BLaER1 (cell line): ENCODE measurements around the gene RAB19.

Experiments
- H3K27ac ChIP-seq: shearing (Covaris generic); formaldehyde crosslinking; 2 replicates; pipeline ENCODE4 v1.8.1; 2022
- H3K27me3 ChIP-seq: shearing (Covaris generic); formaldehyde crosslinking; 2 replicates; pipeline ENCODE4 v1.8.1; 2022
- H3K36me3 ChIP-seq: shearing (Covaris generic); formaldehyde crosslinking; 2 replicates; pipeline ENCODE4 v1.8.1; 2022
- H3K4me1 ChIP-seq: shearing (Covaris generic); formaldehyde crosslinking; 2 replicates; pipeline ENCODE4 v1.8.1; 2022
- H3K4me2 ChIP-seq: shearing (Covaris generic); formaldehyde crosslinking; 2 replicates; pipeline ENCODE4 v1.8.1; 2022
- H3K4me3 ChIP-seq: shearing (Covaris generic); formaldehyde crosslinking; 2 replicates; pipeline ENCODE4 v1.8.1; 2022
- H3K9ac ChIP-seq: shearing (Covaris generic); formaldehyde crosslinking; 2 replicates; pipeline ENCODE4 v1.8.1; 2022
- H3K9me3 ChIP-seq: shearing (Covaris generic); formaldehyde crosslinking; 2 replicates; pipeline ENCODE4 v1.8.1; 2022
- H4K20me1 ChIP-seq: shearing (Covaris generic); formaldehyde crosslinking; 2 replicates; pipeline ENCODE4 v1.8.1; 2022
- Cebpa-rat ChIP-seq: shearing (Covaris generic); IDR thresholded peaks from 2 replicates; pipeline ENCODE4 v1.8.1; 2022

Gene RAB19, protein sequence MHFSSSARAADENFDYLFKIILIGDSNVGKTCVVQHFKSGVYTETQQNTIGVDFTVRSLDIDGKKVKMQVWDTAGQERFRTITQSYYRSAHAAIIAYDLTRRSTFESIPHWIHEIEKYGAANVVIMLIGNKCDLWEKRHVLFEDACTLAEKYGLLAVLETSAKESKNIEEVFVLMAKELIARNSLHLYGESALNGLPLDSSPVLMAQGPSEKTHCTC

DNA sequence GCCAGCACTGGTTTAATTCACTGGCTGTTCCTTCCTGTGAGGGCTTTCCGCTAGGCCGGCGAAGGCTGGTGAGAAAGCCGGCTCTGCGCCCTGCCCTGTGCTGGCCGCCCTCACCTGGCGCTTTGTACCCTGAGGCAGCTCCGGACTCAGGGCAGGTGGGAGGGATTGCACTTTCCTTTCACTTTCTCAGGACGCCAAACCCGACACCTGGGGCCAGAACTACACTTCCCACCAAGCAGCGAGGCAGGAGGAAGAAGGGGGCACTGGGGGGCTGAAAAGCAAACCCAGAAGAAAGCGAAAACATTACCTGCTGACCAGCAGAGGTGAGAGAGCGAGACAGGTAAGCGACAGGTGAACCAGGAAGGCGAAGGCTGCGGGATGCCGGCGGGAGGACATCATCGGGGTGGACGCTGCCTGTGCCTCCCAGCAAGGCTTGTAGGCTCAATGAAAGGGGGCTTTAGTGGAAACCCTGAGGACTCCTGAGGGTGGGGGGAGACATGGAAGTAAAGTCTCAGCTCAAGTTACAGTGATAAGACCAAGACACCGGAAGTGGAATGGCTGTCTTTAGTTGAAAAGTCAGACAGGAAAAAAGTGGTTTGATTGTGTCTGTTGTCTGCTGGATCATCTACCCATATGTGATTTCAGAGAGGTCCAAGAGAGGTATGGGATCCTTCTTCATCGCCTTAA lies at the start of gene RAB19:
Gene RAB19, plus strand, starts transcription at position 181 of the 687 bp plus-strand sequence. CDS start 3,589 bp downstream, outside the sequence.
- no peaks in the 10 kb centered on the region for H3K36me3 ChIP-seq
- no peaks in the 10 kb centered on the region for H3K27me3 ChIP-seq
- TF ChIP-seq Cebpa-rat, result no peak
- peak within 1 kb of the TSS; percentile 22; the same call in 1 of the 2 replicates for H3K9ac ChIP-seq
- peaks cover 12% of the 10 kb centered on the region for H3K4me1 ChIP-seq
- H3K9me3 ChIP-seq, result no peaks in the 10 kb centered on the region
- no peak within 1 kb of the TSS for H3K27ac ChIP-seq
- 0 out of 2 replicates have a peak within 1 kb of the TSS, but pooled peaks have one; percentile 26 for H3K4me3 ChIP-seq
- H4K20me1 ChIP-seq, result no peaks in the 10 kb centered on the region
- peak within 1 kb of the TSS; percentile 73 for H3K4me2 ChIP-seq

DNA sequence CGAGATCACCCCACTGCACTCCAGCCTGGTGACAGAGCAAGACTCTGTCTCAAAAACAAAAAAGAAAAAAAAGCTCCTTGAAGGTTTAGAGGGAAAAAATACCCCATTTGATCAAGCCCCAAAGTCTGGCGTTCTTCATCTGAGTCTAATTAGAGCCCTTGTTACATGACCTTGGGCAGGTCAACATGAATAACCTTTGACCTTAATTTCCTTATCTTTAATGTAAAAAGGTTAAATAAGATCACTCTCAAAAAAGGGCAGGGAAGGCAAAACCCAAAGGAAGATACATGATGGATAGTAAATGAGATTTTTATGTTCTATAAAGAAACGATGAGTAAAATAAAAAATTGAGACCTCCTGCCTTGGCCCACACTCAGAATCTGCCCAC lies 45.8 kb upstream of the RAB19 start:
- Histone ChIP-seq H3K27me3 (no peaks in the 10 kb centered on the region), H3K27ac (no peak overlapping the region), H3K9me3 (no peaks in the 10 kb centered on the region), H3K4me2 (peak overlapping the region; percentile 60), H3K4me3 (no peak overlapping the region), H3K9ac (no peak overlapping the region), H3K36me3 (peaks cover 53% of the 10 kb centered on the region), H3K4me1 (peaks cover 25% of the 10 kb centered on the region), H4K20me1 (peaks cover 15% of the 10 kb centered on the region; the same call in 1 of the 2 replicates)
- no peak for TF ChIP-seq Cebpa-rat

DNA sequence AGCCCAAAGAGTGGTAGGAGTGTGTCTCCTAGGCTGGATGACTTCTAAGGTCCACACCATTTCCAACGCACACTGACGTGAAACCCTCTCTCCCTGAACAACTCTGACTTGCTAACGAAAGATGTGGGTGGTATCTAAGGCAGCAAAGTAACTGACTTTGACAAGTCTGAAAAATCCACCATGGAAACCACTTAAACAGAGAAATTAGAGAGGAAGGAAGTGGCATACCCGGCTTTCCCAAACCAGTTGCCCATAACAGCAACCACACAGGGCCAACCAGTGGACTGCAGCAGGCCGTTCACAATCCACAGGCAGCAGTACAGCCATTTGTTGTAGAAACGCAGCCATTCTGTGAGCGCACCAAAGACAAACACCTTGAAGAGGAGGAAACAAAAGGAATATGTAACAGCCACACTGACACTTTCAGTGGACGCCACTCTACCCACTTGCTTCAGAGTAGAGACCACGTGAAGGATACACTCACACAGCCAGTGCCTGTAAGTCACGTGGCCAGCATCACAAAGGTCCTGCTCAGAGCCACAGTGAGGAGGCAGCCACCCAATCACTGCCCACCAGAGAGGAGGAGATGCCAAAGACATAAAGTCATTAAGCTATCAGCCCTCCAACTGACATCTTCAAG lies 45.3 kb upstream of the RAB19 start:
- no peak overlapping the region for H3K9ac ChIP-seq
- no peak overlapping the region for H3K27ac ChIP-seq
- no peaks in the 10 kb centered on the region for H3K27me3 ChIP-seq
- no peak for TF ChIP-seq Cebpa-rat
- peaks cover 48% of the 10 kb centered on the region for H3K36me3 ChIP-seq
- no peak overlapping the region for H3K4me3 ChIP-seq
- peak overlapping the region; percentile 60 for H3K4me2 ChIP-seq
- no peaks in the 10 kb centered on the region; the same call in 1 of the 2 replicates for H3K9me3 ChIP-seq
- H4K20me1 ChIP-seq, result peaks cover 15% of the 10 kb centered on the region; the same call in 1 of the 2 replicates
- peaks cover 25% of the 10 kb centered on the region for H3K4me1 ChIP-seq

DNA sequence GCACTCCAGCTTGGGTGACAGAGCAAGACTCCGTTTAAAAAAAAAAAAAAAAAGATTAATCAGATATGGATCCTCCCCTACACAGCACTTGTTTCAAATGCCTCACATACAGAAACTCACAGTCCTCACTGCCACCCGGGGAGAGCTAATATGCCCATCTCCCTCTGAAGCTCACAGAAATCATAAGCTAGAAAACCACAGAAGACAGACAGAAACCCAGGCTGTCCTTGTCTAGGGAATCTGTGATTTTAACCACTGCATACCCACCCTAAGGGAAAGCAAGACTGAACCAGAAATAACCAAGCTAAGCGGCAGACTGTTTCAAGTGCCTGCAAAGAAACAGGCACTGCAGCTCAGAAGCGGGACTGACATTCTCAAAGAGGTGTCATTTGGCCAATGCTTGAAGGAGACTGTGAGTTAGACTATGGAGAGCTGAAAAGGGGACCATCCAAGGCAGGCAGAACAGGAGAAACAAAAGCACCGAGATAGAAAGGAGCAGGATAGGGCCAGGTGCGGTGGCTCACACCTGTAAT lies 43.1 kb upstream of the RAB19 start:
- H3K9ac ChIP-seq, result no peak overlapping the region
- peak overlapping the region; percentile 8; the same call in 1 of the 2 replicates for H3K4me2 ChIP-seq
- peaks cover 44% of the 10 kb centered on the region for H3K36me3 ChIP-seq
- peaks cover 37% of the 10 kb centered on the region for H3K4me1 ChIP-seq
- H4K20me1 ChIP-seq, result peaks cover 20% of the 10 kb centered on the region; the same call in 1 of the 2 replicates
- H3K27me3 ChIP-seq, result no peaks in the 10 kb centered on the region
- H3K27ac ChIP-seq, result no peak overlapping the region
- H3K9me3 ChIP-seq, result peaks cover 5% of the 10 kb centered on the region; the same call in 1 of the 2 replicates
- no peak overlapping the region for H3K4me3 ChIP-seq
- no peak for TF ChIP-seq Cebpa-rat

DNA sequence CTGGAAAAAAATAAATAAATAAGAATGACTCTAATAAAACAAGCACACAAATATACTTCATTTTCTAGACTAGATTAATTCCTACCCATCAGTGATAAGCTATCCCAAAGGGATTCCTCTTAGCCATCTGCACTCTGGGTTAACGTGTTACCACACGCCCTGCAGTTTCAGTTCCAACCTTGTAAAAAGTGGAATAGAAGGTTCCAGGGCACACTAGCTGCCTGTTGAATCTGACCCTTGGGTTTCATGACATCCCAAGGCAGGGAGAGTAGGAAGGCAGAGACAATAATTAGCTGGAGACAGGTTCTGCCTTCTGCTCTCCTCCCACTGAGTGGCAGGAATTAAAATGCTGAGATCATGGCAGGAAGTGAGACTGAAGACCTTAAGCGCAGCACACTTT lies 39.0 kb upstream of the RAB19 start:
- peaks cover 57% of the 10 kb centered on the region for H3K36me3 ChIP-seq
- no peak overlapping the region for H3K9ac ChIP-seq
- no peak for TF ChIP-seq Cebpa-rat
- H3K4me2 ChIP-seq, result peak overlapping the region; percentile 11
- 0 out of 2 replicates have a peak, but pooled peaks cover 5% of the 10 kb centered on the region for H4K20me1 ChIP-seq
- H3K4me3 ChIP-seq, result no peak overlapping the region
- peaks cover 5% of the 10 kb centered on the region; the same call in 1 of the 2 replicates for H3K9me3 ChIP-seq
- H3K4me1 ChIP-seq, result peaks cover 17% of the 10 kb centered on the region
- no peaks in the 10 kb centered on the region for H3K27me3 ChIP-seq
- H3K27ac ChIP-seq, result no peak overlapping the region

DNA sequence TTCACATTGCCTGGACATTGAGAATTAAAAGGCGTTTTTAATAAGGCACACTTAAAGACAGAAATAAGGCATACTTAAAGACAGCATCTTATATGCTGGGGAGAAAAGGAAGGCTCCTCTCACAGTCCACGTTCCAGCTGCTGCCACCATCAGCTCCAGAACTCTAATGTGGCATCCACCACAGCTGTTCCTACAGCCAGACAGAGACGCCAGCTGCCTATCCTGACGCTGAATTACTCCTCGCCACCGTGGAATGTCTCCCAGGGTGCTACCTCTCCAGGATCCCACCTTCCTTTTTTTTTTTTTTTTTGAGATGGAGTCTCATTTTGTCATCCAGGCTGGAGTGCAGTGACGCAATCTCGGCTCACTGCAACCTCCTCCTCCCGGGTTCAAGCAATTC lies 36.3 kb upstream of the RAB19 start:
- Histone ChIP-seq H3K9ac (no peak overlapping the region), H3K4me3 (no peak overlapping the region), H4K20me1 (0 out of 2 replicates have a peak, but pooled peaks cover 5% of the 10 kb centered on the region), H3K4me2 (no peak overlapping the region), H3K4me1 (peaks cover 12% of the 10 kb centered on the region), H3K27ac (no peak overlapping the region), H3K36me3 (peaks cover 66% of the 10 kb centered on the region), H3K27me3 (no peaks in the 10 kb centered on the region), H3K9me3 (peaks cover 5% of the 10 kb centered on the region; the same call in 1 of the 2 replicates)
- TF ChIP-seq Cebpa-rat, result no peak

DNA sequence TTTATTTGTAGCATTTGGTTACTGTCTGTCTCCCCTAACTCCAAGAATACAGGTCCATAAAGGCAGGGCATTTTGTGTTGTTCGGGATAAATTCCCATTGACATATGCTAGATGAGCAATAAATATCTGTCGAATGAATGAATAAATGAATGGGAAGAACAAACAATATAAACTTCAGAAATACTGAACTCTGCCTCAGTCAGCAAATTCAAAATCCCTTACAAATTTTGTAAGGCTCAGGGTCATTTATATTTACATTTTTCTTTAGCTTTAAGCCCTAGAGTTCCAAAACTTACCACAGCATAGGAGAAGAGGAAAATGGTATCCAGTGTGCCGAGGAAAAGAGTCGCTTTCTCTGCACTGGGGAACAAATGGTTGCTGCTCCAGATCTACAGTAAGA lies 34.6 kb upstream of the RAB19 start:
- H3K27me3 ChIP-seq, result no peaks in the 10 kb centered on the region
- peaks cover 12% of the 10 kb centered on the region for H3K4me1 ChIP-seq
- H3K4me3 ChIP-seq, result no peak overlapping the region
- H4K20me1 ChIP-seq, result 0 out of 2 replicates have a peak, but pooled peaks cover 5% of the 10 kb centered on the region
- H3K27ac ChIP-seq, result no peak overlapping the region
- H3K4me2 ChIP-seq, result no peak overlapping the region
- no peak overlapping the region for H3K9ac ChIP-seq
- peaks cover 67% of the 10 kb centered on the region for H3K36me3 ChIP-seq
- no peak for TF ChIP-seq Cebpa-rat
- no peaks in the 10 kb centered on the region for H3K9me3 ChIP-seq

DNA sequence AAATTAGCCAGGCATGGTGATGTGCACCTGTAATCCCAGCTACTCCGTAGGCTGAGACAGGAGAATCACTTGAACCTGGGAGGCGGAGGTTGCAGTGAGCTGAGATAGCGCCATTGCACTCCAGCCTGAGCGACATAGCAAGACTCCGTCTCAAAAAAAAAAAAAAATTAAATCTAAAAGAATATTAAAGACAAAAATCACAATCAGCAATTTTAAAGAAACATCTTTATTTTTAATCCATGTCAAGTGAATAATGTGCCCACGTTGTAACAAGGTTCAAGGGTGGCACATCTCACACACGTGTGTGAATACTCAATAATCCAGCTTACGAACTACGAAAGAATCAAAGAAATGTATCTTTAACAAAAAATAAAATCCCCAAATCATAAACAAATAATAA lies 28.5 kb upstream of the RAB19 start:
- Histone ChIP-seq H3K4me2 (peak overlapping the region; percentile 67), H3K4me1 (peaks cover 26% of the 10 kb centered on the region), H3K36me3 (peaks cover 68% of the 10 kb centered on the region), H3K27ac (peak overlapping the region; percentile 41), H3K9me3 (no peaks in the 10 kb centered on the region), H3K27me3 (no peaks in the 10 kb centered on the region), H3K4me3 (no peak overlapping the region), H4K20me1 (no peaks in the 10 kb centered on the region), H3K9ac (no peak overlapping the region)
- no peak for TF ChIP-seq Cebpa-rat

DNA sequence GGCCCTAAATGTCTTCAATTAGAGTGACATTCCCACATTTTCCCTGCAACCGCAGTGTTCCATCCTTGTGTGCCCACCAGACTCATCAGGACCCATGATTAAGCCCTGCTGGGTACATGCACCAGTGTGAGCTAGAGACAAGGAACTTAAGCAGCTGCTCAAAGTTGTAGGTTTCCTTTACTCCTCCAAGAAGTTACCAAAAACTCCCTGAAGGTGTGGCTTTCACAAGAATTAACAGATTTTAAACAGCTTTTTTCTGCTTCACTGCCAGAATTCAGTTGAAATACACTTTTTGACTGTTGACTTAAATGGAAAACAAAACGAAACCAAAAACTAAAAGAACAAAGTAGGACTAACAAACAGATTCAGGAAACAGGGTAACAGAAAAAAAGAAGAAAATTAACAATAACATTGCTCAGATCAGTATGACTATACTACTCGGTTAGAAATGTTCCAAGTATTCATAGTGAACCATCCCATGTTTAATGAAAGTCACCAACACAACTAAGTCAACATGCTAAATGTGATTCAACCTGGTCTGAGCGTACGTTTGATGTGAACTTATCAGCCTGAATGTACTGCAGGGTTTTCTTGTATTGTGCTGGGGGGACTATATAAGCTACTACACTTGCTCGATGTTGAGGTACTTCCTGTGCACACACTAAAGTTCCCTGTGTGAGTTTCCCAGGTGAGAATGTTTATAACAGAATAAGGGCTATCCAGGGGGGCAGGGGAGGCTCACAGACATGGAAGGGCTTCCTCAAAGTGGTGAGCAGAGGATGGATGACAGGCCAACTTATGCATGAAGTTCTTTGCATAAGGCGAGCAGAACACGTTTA lies 27.7 kb upstream of the RAB19 start:
- peaks cover 71% of the 10 kb centered on the region for H3K36me3 ChIP-seq
- peak overlapping the region; percentile 67 for H3K4me2 ChIP-seq
- H3K9ac ChIP-seq, result peak overlapping the region; percentile 51; the same call in 1 of the 2 replicates
- no peak overlapping the region for H3K4me3 ChIP-seq
- H3K27ac ChIP-seq, result peak overlapping the region; percentile 41
- peaks cover 26% of the 10 kb centered on the region for H3K4me1 ChIP-seq
- no peaks in the 10 kb centered on the region for H4K20me1 ChIP-seq
- no peaks in the 10 kb centered on the region for H3K27me3 ChIP-seq
- H3K9me3 ChIP-seq, result no peaks in the 10 kb centered on the region
- TF ChIP-seq Cebpa-rat, result no peak
